Fibroblast of lung (primary cell): ENCODE results near the gene KCNK10. TPM values are rescaled to one million over a fixed set of nuclear protein-coding genes. Genes with fewer than 3 reads are reported as not detected.
A peak's percentile ranks its signal among the peaks of the same experiment; 100 is the strongest.

Experiments
- DNase-seq, 2 donors: peaks; one replicate each; pipeline versions ENCODE4 v3.0.0 to v3.0.0-alpha.2; 2010; ENCODE audit warnings: low read depth in 2 of 2
- H2AFZ ChIP-seq: 2 replicates; pipeline ENCODE4 v1.5.1; 2012; ENCODE audit warnings: low read length, control low read depth, inconsistent platforms
- H3K27ac ChIP-seq: 2 replicates; pipeline ENCODE4 v1.5.1; 2011; ENCODE audit warnings: low read length, control low read depth; ENCODE audit not compliant: insufficient read depth
- H3K27me3 ChIP-seq: 2 replicates; pipeline ENCODE4 v1.5.1; 2011; ENCODE audit warnings: mild to moderate bottlenecking, low read length; ENCODE audit not compliant: control insufficient read depth, insufficient read depth
- H3K36me3 ChIP-seq: 2 replicates; pipeline ENCODE4 v1.5.1; 2011; ENCODE audit warnings: low read length; ENCODE audit not compliant: control insufficient read depth, insufficient read depth
- H3K4me1 ChIP-seq: 2 replicates; pipeline ENCODE4 v1.5.1; 2011; ENCODE audit warnings: low read length; ENCODE audit not compliant: control insufficient read depth, insufficient read depth; ENCODE audit errors: extremely low read depth
- H3K4me2 ChIP-seq: 2 replicates; pipeline ENCODE4 v1.5.1; 2011; ENCODE audit warnings: low read length, control low read depth; ENCODE audit not compliant: insufficient read depth; ENCODE audit errors: extremely low read depth
- H3K4me3 ChIP-seq, 4 experiments: fragments of 200-600 bp in 1 of 4; sonication (generic) in 1 of 4; replicated peaks in 1 of 4; 2 replicates each; pipeline ENCODE4 v1.5.1; 2011 to 2016; ENCODE audit warnings: low read length in 4 of 4, low read depth in 3 of 4, mild to moderate bottlenecking in 3 of 4, control low read depth in 2 of 4, inconsistent platforms in 1 of 4, mixed read lengths in 1 of 4; ENCODE audit not compliant: insufficient read depth in 1 of 4; ENCODE audit errors: control extremely low read depth in 1 of 4
- H3K79me2 ChIP-seq: 2 replicates; pipeline ENCODE4 v1.5.1; 2012; ENCODE audit warnings: mild to moderate bottlenecking, low read length, inconsistent platforms; ENCODE audit not compliant: control insufficient read depth, insufficient read depth
- H3K9ac ChIP-seq: 2 replicates; pipeline ENCODE4 v1.5.1; 2011; ENCODE audit warnings: mild to moderate bottlenecking, low read length, control low read depth; ENCODE audit not compliant: insufficient read depth
- H3K9me3 ChIP-seq: 2 replicates; pipeline ENCODE4 v1.5.1; 2012; ENCODE audit warnings: low read depth, low read length; ENCODE audit not compliant: control insufficient read depth, insufficient read depth
- H4K20me1 ChIP-seq: 2 replicates; pipeline ENCODE4 v1.5.1; 2011; ENCODE audit warnings: low read length; ENCODE audit not compliant: control insufficient read depth, insufficient read depth; ENCODE audit errors: extremely low read depth
- CTCF ChIP-seq, 2 donors: IDR thresholded peaks in 1 of 2; conservative IDR thresholded peaks in 1 of 2; 1 replicate in 1 of 2; 2 replicates in 1 of 2; pipeline ENCODE4 v1.5.1; 2011 to 2012; ENCODE audit warnings: low read length in 2 of 2, control low read depth in 1 of 2, inconsistent platforms in 1 of 2, low read depth in 1 of 2, mild to moderate bottlenecking in 1 of 2
- EZH2 ChIP-seq: IDR thresholded peaks from 2 replicates; pipeline ENCODE4 v1.5.1; 2012; ENCODE audit warnings: low read length, control low read depth, mild to moderate bottlenecking; ENCODE audit errors: missing control alignments
- polyA plus RNA-seq, 2 donors: library from polyadenylated mRNA; depleted of rRNA in 1 of 2; stranded (reverse) in 1 of 2; unstranded in 1 of 2; fragments of >200 nt; gene quantifications; 2 replicates each; pipeline ENCODE4 v1.2.1, GENCODE V29; 2011 to 2012; ENCODE audit warnings: missing spikeins in 1 of 2
- total RNA-seq: library from RNA; depleted of rRNA; stranded (reverse); fragments of >200 nt; gene quantifications from 2 replicates; pipeline ENCODE4 v1.2.1, GENCODE V29; 2014

KCNK10 gene
- total and polyA plus RNA-seq, 2 donors (not counting 1 experiment from before 2014, with no cell fraction given), result not detected

GRCh38 chr14:88196116-88196890, 126.8 kb downstream of the KCNK10 start:
- H3K27ac ChIP-seq, result no peak overlapping the region
- no peak overlapping the region for H3K9ac ChIP-seq
- no peak overlapping the region for H2AFZ ChIP-seq
- H3K79me2 ChIP-seq, result no peaks in the 10 kb centered on the region
- H3K4me2 ChIP-seq, result no peak overlapping the region
- no peaks in the 10 kb centered on the region for H3K9me3 ChIP-seq
- no peaks in the 10 kb centered on the region for H4K20me1 ChIP-seq
- H3K4me1 ChIP-seq, result no peaks in the 10 kb centered on the region
- H3K27me3 ChIP-seq, result peaks cover 2% of the 10 kb centered on the region
- TF ChIP-seq EZH2 (no peak), CTCF (conservative IDR thresholded peaks at IDR 0.05 in 1 of 2, IDR thresholded peaks at IDR 0.05 in 1 of 2; ENCODE audit: low read depth in 1 of 2, low read length in 2 of 2) (no peak)
- no peaks in the 10 kb centered on the region for H3K36me3 ChIP-seq
- no peak for DNase-seq
- no peak overlapping the region for H3K4me3 ChIP-seq

- Histone ChIP-seq H3K79me2 (no peaks in the 10 kb centered on the region), H3K27ac (no peak overlapping the region), H3K27me3 (peaks cover 2% of the 10 kb centered on the region), H3K4me2 (no peak overlapping the region), H3K9ac (no peak overlapping the region), H2AFZ (no peak overlapping the region), H3K36me3 (no peaks in the 10 kb centered on the region), H3K4me3 (no peak overlapping the region), H3K9me3 (no peaks in the 10 kb centered on the region), H4K20me1 (no peaks in the 10 kb centered on the region), H3K4me1 (no peaks in the 10 kb centered on the region)
- TF ChIP-seq CTCF (conservative IDR thresholded peaks at IDR 0.05 in 1 of 2, IDR thresholded peaks at IDR 0.05 in 1 of 2; ENCODE audit: low read depth in 1 of 2, low read length in 2 of 2), result no peak
- TF ChIP-seq EZH2, result no peak
- DNase-seq, result peak in 1 of 2 donors; percentile 6
These were observed 127.4 kb downstream of the KCNK10 start for GRCh38 chr14:88195676-88196075.

GRCh38 chr14:88194531-88194930, 128.5 kb downstream of the KCNK10 start:
- Histone ChIP-seq H3K36me3 (no peaks in the 10 kb centered on the region), H3K27ac (no peak overlapping the region), H2AFZ (no peak overlapping the region), H4K20me1 (no peaks in the 10 kb centered on the region), H3K4me3 (no peak overlapping the region), H3K9ac (no peak overlapping the region), H3K4me2 (no peak overlapping the region), H3K9me3 (no peaks in the 10 kb centered on the region), H3K79me2 (no peaks in the 10 kb centered on the region), H3K4me1 (no peaks in the 10 kb centered on the region), H3K27me3 (peaks cover 2% of the 10 kb centered on the region)
- DNase-seq, result no peak
- TF ChIP-seq CTCF (conservative IDR thresholded peaks at IDR 0.05 in 1 of 2, IDR thresholded peaks at IDR 0.05 in 1 of 2; ENCODE audit: low read depth in 1 of 2, low read length in 2 of 2) (no peak), EZH2 (no peak)
